Upper lobe of left lung (tissue), 6 donors: Measurements from ENCODE around the gene DRC1. TPM values are rescaled to one million over a fixed set of nuclear protein-coding genes. Genes with fewer than 3 reads are reported as not detected.

Experiments used
- ATAC-seq, 2 donors: fragments of 200-7000 bp; cut with Tn5 transposase; one replicate each; pipeline ENCODE4 v1.9.1; 2022; ENCODE audit warnings: mild to moderate bottlenecking in 2 of 2, moderate library complexity in 2 of 2; ENCODE audit not compliant: low FRiP score in 2 of 2
- DNase-seq, 2 donors: peaks; one replicate each; pipeline ENCODE4 v3.0.0-alpha.2; 2019 to 2020
- H3K27ac ChIP-seq, 4 donors: fragments of 200-600 bp; sonication (generic); one replicate each; pipeline ENCODE4 v1.5.1; 2016 to 2019
- H3K27me3 ChIP-seq, 4 donors: fragments of 200-600 bp; sonication (generic); one replicate each; pipeline ENCODE4 v1.5.1; 2017 to 2019
- H3K36me3 ChIP-seq, 4 donors: fragments of 200-600 bp; sonication (generic); one replicate each; pipeline ENCODE4 v1.5.1; 2016 to 2019
- H3K4me1 ChIP-seq, 4 donors: fragments of 200-600 bp; sonication (generic); one replicate each; pipeline ENCODE4 v1.5.1; 2018 to 2019
- H3K4me3 ChIP-seq, 4 donors: fragments of 200-600 bp; sonication (generic); one replicate each; pipeline ENCODE4 v1.5.1; 2017 to 2019; ENCODE audit warnings: mild to moderate bottlenecking in 2 of 4, moderate library complexity in 1 of 4
- H3K9me3 ChIP-seq, 4 donors: fragments of 200-600 bp; sonication (generic); one replicate each; pipeline ENCODE4 v1.5.1; 2018 to 2019
- EP300 ChIP-seq, 4 donors: sonication (generic); formaldehyde crosslinking; IDR thresholded peaks; one replicate each; pipeline ENCODE4 v1.5.1; 2017; ENCODE audit warnings: antibody characterized with exemption in 4 of 4, control low read depth in 2 of 4
- POLR2A ChIP-seq, 4 donors: fragments of 450-650 bp; IDR thresholded peaks; one replicate each; pipeline ENCODE4 v1.5.1; 2016 to 2017; ENCODE audit warnings: antibody characterized with exemption in 4 of 4, mild to moderate bottlenecking in 2 of 4
- POLR2AphosphoS5 ChIP-seq, 2 donors: sonication (generic); formaldehyde crosslinking; IDR thresholded peaks; one replicate each; pipeline ENCODE4 v1.5.1; 2017; ENCODE audit warnings: antibody characterized with exemption in 2 of 2
- WGBS, 2 donors: methylation state at CpG; one replicate each; pipeline ENCODE4 v1.1.5; 2017 to 2018; 5-methylcytosine and 5-hydroxymethylcytosine counted together
- total RNA-seq, 6 donors: library from RNA; depleted of rRNA in 4 of 6; stranded (reverse); fragments of >200 nt in 4 of 6; gene quantifications; one replicate each; pipeline versions ENCODE4 v1.1.0 to v1.2.1, GENCODE V29; 2016 to 2021
- TF ChIP-seq, protein P1 (sequence below), 6 experiments: fragments of 450-650 bp in 4 of 6; fragments of 200-600 bp in 2 of 6; sonication (generic) in 2 of 6; IDR thresholded peaks; one replicate each; pipeline ENCODE4 v1.5.1; 2016 to 2019; ENCODE audit warnings: antibody characterized with exemption in 6 of 6
- donor health status: DM: no; HTN: no; CAD: no; lungs with moderate emphysema.
- donor health status: DM: no; HTN: yes; CAD: no; lungs with severe emphysema.

Gene DRC1
- total RNA-seq, 6 donors from 2014 or later: 0.17 to 27.4 (median 4.7) TPM

- Histone ChIP-seq H3K36me3 (no peaks in the 10 kb centered on the region), H3K27ac (no peak overlapping the region), H3K27me3 (no peaks in the 10 kb centered on the region), H3K4me3 (no peak overlapping the region), H3K4me1 (no peaks in the 10 kb centered on the region), H3K9me3 (peaks cover 0 to under 1% (median under 1%) of the 10 kb centered on the region in 4 donors)
- ATAC-seq: no peak
- whole genome bisulfite sequencing, 2 donors: 93 to 95% methylated on average over 7 to 12 of the region's 14 CpGs
- DNase-seq: no peak
- TF ChIP-seq POLR2A (IDR thresholded peaks at IDR 0.05): no peak
- TF ChIP-seq, protein P1, sequence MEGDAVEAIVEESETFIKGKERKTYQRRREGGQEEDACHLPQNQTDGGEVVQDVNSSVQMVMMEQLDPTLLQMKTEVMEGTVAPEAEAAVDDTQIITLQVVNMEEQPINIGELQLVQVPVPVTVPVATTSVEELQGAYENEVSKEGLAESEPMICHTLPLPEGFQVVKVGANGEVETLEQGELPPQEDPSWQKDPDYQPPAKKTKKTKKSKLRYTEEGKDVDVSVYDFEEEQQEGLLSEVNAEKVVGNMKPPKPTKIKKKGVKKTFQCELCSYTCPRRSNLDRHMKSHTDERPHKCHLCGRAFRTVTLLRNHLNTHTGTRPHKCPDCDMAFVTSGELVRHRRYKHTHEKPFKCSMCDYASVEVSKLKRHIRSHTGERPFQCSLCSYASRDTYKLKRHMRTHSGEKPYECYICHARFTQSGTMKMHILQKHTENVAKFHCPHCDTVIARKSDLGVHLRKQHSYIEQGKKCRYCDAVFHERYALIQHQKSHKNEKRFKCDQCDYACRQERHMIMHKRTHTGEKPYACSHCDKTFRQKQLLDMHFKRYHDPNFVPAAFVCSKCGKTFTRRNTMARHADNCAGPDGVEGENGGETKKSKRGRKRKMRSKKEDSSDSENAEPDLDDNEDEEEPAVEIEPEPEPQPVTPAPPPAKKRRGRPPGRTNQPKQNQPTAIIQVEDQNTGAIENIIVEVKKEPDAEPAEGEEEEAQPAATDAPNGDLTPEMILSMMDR (IDR thresholded peaks at IDR 0.05): no peak
- TF ChIP-seq EP300 (IDR thresholded peaks at IDR 0.05): no peak
- no peak for TF ChIP-seq POLR2AphosphoS5 (IDR thresholded peaks at IDR 0.05)
Observed at GRCh38 chr2:26474261-26474785, 72.6 kb downstream of the DRC1 start.

DNA sequence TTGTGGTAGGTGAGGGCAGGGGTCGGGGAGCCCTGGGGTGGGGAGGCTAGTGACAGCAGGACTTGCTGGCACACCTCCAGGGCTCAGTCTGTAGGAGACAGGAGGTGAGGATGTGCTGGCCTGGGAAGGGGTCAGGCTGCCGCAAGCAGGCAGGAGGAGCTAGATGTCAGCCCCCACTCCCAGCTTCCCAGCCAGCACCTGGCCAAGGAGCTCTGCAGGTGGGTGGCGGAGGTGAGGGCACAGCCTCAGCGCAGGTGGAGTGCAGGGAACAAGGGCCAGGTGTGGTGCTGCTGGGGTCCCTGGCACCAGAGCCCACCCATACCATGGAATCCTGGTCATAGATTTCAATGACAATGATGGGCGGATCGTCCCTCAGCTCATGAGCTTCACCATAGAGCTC, 73.3 kb downstream of the DRC1 start:
- WGBS, 2 donors: 89 to 96% methylated on average over 3 to 4 of the region's 6 CpGs
- H3K9me3 ChIP-seq: no peaks in the 10 kb centered on the region
- DNase-seq (no peak), ATAC-seq (no peak)
- no peak overlapping the region for H3K27ac ChIP-seq
- no peaks in the 10 kb centered on the region for H3K4me1 ChIP-seq
- no peaks in the 10 kb centered on the region for H3K36me3 ChIP-seq
- no peaks in the 10 kb centered on the region for H3K27me3 ChIP-seq
- TF ChIP-seq POLR2A (IDR thresholded peaks at IDR 0.05): no peak
- TF ChIP-seq, protein P1 (IDR thresholded peaks at IDR 0.05): no peak
- no peak for TF ChIP-seq EP300 (IDR thresholded peaks at IDR 0.05)
- TF ChIP-seq POLR2AphosphoS5 (IDR thresholded peaks at IDR 0.05): no peak
- no peak overlapping the region for H3K4me3 ChIP-seq

DNA sequence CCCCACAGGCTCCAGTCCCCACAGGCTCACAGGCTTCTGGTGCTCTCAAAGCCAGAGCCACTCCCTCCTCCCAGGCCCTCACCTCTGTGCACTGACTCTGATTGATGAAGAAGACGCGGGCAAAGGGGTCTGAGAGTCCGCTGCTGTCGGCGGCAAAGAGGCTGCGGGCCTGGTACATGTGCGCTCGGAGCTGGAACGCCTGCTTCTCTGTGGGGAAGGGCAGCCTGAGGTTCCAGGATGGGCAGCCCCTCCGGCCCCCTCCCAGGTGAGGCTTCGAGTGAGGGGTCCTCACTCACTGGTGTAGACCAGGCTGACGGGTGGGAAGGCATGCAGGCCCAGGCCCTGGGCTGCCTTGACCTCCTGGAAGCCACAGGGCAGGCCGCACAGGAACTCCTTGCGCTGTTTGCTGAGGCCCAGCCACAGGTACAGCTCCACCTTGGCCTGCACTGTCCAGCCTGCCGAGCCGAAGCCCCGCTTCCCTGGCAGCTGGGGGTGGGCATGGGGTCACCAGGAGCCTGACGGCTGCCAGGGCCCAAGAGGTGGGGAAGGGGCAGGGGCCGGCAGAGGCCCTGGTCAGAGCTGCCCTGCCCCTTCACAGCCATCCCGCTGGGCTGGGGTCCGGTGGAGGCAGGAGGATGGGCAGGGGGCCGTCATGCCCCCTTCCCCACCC, 74.2 kb downstream of the DRC1 start:
- TF ChIP-seq EP300 (IDR thresholded peaks at IDR 0.05): no peak
- TF ChIP-seq, protein P1 (IDR thresholded peaks at IDR 0.05): no peak
- no peak for TF ChIP-seq POLR2A (IDR thresholded peaks at IDR 0.05)
- TF ChIP-seq POLR2AphosphoS5 (IDR thresholded peaks at IDR 0.05): no peak
- H3K27ac ChIP-seq: no peak overlapping the region

DNA sequence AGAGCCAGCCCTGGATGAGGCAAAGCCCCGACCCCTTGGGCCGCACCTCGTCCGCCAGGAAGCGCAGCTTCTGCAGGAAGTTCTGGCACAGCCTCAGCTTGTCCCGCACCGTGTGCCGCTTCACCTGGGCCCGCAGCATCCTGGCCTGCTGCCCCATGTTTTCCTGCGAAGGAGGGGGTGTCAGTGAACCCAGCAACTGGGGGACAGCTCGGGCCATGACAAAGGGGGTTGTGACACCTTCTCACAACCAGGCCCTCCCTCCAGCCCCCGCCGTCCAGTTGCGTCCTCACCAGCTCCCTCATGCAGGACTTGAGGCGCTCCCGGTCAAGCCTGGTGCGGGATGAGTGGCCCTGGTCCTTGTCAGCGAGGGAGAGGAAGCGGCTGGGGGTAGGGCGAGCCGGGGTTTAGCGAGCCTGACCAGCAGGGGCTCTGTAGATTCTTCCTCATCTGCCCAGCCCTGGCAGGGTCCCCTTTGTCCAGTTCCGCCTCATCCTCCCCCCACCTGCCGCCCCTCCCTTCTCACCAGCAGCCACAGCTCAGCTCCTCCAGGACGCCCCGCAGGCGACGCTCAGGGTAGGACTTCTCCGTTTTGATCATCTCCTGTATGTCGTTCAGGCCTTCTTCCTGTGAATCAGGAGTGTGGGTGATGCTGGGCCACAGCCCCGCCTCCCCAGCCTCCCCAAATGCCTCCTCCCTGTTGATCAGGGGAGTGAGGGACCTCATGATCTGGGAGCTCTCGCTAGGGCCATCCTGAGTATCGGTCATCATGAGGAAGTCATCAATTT, 75.6 kb downstream of the DRC1 start:
- Histone ChIP-seq H3K27ac (no peak overlapping the region), H3K4me1 (no peaks in the 10 kb centered on the region), H3K9me3 (no peaks in the 10 kb centered on the region), H3K36me3 (no peaks in the 10 kb centered on the region), H3K4me3 (no peak overlapping the region), H3K27me3 (no peaks in the 10 kb centered on the region)
- 37 to 57% methylated on average over 13 to 32 of the region's 33 CpGs for WGBS, 2 donors
- TF ChIP-seq EP300 (IDR thresholded peaks at IDR 0.05): no peak
- DNase-seq (no peak), ATAC-seq (no peak)

More for the DNA sequence above, 74.2 kb downstream of the DRC1 start:
- 71 to 95% methylated on average over 10 to 14 of the region's 22 CpGs for WGBS, 2 donors
- Histone ChIP-seq H3K36me3 (no peaks in the 10 kb centered on the region), H3K27me3 (no peaks in the 10 kb centered on the region), H3K9me3 (no peaks in the 10 kb centered on the region), H3K4me3 (no peak overlapping the region), H3K4me1 (no peaks in the 10 kb centered on the region)
- DNase-seq: no peak
- ATAC-seq: no peak

- DNase-seq (no peak), ATAC-seq (peak in 1 of 2 donors; percentile 65)
- no peak within 1 kb of the TSS for H3K27ac ChIP-seq
- H3K27me3 ChIP-seq: no peaks in the 10 kb centered on the region
- H3K4me1 ChIP-seq: no peaks in the 10 kb centered on the region
- WGBS, 2 donors: 45 to 77% methylated on average over 2 to 3 of the region's 3 CpGs
- no peak within 1 kb of the TSS for H3K4me3 ChIP-seq
- H3K9me3 ChIP-seq: no peaks in the 10 kb centered on the region
- no peaks in the 10 kb centered on the region for H3K36me3 ChIP-seq
- TF ChIP-seq, protein P1 (IDR thresholded peaks at IDR 0.05): no peak
- TF ChIP-seq EP300 (IDR thresholded peaks at IDR 0.05): no peak
- no peak for TF ChIP-seq POLR2A (IDR thresholded peaks at IDR 0.05)
- no peak for TF ChIP-seq POLR2AphosphoS5 (IDR thresholded peaks at IDR 0.05)
Observed at GRCh38 chr2:26477911-26478253, 76.2 kb downstream of the DRC1 start, which contains the start of gene OTOF. Gene OTOF, minus strand, starts transcription at chr2:26478124.
